Erythroblast (primary cell): ENCODE data around the gene CARD19.
A peak's percentile ranks its signal among the peaks of the same experiment; 100 is the strongest.

Experiments
- DNase-seq, 2 experiments: peaks; one replicate each; lab custom pipeline; 2025; lab: John Stamatoyannopoulos, UW
- GATA1 ChIP-seq: IDR thresholded peaks from 2 replicates; pipeline ENCODE4 v1.6.1; 2011; ENCODE audit warnings: low read depth, mild to moderate bottlenecking, control low read depth, low read length, moderate library complexity
- POLR2A ChIP-seq: IDR thresholded peaks from 2 replicates; pipeline ENCODE4 v1.6.1; 2011; ENCODE audit warnings: mild to moderate bottlenecking, low read length

The CARD19 gene

DNA sequence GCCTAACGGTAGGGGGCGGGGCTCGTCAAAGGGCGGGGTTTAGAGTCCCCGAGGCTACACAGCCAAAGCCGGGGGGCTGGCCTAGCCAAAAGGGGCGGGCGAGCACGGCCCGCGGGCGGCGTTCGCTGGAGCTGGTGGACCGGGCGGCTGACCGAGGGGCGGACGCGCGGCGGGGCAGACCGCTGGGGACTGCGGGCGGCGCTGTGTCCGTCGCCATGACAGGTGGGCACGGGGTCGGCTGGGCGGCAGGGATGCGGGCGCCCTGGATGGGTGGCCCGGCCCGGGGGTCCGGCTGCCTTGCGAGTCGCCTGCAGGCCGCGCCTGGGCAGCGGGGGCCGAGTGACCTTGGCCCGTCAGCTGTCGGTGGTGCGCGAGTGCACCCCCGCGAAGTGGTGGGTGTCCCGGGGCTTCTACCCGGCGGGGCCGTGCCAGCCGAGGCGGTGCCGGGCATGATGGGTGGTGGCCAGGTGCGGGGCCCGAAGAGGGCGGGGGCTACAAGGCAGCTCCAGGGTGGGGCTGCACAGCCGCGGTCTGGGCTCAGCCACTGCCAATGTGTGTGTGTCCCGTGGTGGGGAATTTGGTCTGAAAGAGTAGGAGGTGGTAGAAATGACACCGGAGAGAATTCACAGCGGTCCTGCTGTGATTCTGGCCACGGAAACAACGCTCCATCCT is at the start of gene CARD19:
TSS of gene CARD19 (plus strand) at position 87 of the 672 bp plus-strand sequence. CDS start at position 216, 129 bp downstream.
- DNase-seq, result peak; percentile 63 to 67
- no peak for TF ChIP-seq POLR2A
- TF ChIP-seq GATA1, result no peak

- TF ChIP-seq GATA1, result no peak
- no peak for TF ChIP-seq POLR2A
- DNase-seq, result no peak
These were observed 47.2 kb upstream of the CARD19 start for GRCh38 chr9:93048566-93049448.

DNA sequence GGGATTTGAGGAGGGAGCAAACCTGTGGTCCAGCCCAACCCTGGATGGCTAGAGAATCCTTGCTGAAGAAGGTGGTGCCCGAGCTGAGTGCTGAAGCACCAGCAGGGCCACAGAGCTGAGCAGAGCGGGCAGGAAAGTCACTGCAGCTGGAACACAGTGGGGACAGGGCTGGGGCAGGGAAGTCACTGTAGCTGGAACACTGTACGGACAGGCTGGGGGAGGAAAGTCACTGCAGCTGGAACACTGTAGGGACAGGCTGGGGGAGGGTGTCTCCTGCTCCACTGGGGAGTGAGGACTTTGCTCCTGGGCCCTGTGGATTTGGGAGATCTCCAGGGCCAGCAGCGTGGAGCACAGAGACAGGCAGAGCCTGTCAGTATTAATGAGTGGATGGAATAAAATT is 46.5 kb upstream of the CARD19 start:
- no peak for DNase-seq

DNA sequence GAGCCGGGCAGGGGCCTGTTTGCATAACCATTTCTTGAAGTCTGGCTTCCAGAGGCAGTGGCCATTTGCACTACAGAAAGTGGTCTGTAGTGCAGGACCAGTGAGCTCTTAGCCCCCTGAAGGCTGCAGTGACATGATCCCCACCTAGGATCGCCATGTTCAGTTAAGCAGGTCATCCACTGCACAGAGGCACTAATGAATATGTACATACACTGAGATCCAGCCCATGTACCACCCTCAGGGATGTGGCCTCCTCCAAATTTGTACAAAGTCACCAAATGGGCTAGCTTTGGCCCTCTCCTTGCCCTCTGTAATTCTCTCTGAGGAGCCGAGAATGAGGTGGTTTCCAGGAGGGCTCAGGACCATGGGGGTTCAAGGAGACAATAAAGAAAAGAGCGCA is 45.8 kb upstream of the CARD19 start:
- no peak for TF ChIP-seq GATA1
- TF ChIP-seq POLR2A, result no peak

More for the DNA sequence above, 46.5 kb upstream of the CARD19 start:
- TF ChIP-seq GATA1 (no peak), POLR2A (no peak)

GRCh38 chr9:93051680-93052089 is 44.3 kb upstream of the CARD19 start:
- no peak for DNase-seq
- TF ChIP-seq GATA1, result no peak
- no peak for TF ChIP-seq POLR2A

More for the DNA sequence above, 45.8 kb upstream of the CARD19 start:
- DNase-seq, result no peak

DNA sequence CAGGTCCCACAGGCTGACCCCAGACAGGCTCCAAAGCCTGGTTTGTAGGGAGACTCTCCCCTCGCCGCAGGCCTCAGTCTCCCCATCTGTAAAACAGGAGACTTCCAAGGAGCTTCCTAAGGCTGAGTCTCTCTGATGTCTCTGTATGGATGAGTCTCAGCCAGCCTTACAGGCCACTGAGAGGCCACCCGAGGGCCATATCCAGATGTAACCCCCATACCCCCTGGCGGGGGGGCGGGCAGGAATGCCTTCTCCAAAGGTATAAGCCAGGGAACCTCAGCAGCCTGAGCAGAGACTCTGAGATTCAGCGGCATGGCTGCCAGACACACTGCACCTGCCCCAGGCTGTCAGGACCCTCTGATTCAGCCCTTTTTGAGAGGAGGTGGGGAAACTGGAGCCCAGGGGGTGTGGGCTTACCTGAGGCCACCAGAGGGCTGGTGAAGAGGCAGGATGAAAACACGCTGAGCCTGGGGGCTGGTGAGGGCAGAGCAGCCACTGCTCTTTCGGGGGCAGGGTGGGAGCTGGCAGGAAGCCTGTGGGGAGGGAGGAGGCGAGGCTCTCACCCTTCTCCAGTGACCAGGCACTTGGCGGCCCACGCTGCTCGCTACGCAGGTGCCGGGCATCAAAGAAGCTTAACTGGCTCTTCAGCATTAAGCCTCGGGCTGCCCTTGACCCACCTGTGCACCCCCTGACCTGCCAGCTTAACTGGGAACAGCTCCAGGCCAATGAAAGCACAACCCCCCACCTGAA is 43.1 kb upstream of the CARD19 start:
- no peak for TF ChIP-seq GATA1
- TF ChIP-seq POLR2A, result no peak
- no peak for DNase-seq

- no peak for DNase-seq
These were observed 42.2 kb upstream of the CARD19 start for GRCh38 chr9:93053781-93054331.

GRCh38 chr9:93054758-93055704 is 41.0 kb upstream of the CARD19 start:
- no peak for TF ChIP-seq POLR2A
- no peak for TF ChIP-seq GATA1
- DNase-seq, result no peak

More at GRCh38 chr9:93053781-93054331, 42.2 kb upstream of the CARD19 start:
- no peak for TF ChIP-seq GATA1

DNA sequence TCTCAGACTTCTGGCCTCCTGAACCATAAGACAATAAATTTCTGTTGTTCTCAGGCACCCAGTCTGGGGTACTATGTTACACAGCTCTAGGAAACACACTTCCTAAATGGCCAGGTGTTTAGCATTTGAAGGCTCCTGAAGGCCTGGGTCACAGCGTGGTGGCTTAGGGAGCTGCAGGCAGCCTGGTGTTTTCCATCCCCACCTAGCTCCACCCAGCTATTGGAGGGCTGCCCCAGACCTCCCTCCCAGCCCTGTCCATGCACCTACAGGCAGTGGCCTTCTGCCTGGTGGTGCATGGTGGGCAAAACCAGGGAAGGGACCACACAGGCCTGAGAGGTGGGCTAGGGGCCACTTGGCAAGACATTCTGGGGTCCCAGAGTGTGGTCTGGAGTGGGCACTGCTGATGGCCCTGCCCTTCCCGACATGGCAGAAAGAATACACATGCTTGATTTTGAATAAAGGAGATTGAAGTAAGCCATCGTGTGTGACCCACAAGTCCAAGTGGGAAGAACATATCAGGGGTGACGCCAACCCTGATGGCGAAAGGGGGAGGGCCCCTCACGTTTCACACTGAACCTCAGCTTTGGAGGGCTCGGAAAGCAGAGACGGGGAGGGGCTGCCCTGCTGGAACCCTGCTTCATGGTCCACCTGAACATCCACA is 38.8 kb upstream of the CARD19 start:
- TF ChIP-seq POLR2A, result no peak
- no peak for TF ChIP-seq GATA1
- DNase-seq, result no peak

DNA sequence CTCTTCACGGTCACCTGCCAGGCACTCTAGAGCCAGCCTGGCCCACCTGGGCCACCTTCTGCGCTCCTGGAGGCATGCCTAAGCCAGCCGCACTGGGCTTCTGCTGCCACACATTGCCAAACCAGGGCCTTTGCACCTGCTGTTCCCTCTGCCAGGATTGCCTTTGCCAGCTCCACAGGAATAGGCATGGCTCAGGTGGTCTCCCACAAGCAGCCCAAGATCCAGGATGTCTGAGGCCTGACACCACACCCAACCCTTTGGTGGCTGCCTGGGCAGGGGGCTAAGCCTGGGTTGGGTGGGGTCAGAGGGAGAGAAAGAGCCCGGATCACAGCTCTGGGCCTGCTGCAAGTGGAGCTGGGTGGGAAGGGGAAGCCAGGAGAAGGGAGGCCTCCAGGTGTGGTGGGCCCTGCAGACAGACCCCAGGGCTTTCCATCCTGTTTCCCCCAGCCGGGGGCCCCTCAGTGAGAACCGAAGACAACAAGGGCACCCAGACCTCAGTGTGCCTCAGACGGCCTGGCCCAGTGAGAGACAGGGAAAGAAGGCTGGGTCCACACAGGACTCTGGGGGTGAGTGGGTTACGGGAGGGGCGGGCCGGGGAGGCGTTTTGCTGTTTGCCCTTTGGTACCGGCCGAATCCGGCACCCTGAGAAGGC is 38.2 kb upstream of the CARD19 start:
- no peak for DNase-seq
- TF ChIP-seq POLR2A, result no peak
- TF ChIP-seq GATA1, result no peak

- TF ChIP-seq GATA1 (no peak), POLR2A (no peak)
- peak; percentile 48 to 56 for DNase-seq
These were observed 37.5 kb upstream of the CARD19 start, which contains the start of gene SUSD3 for GRCh38 chr9:93058355-93059010. SUSD3 (plus strand) TSS chr9:93058701; CDS start chr9:93058743, 42 bp downstream.
